Right hindlimb (tissue), 1 donor: ENCODE measurements around the gene LYG2.
"Not testable (repeated sequence)": the region's sequence is repeated elsewhere in the genome, so short reads cannot be mapped to it uniquely, and the experiment has no call there.

Source experiments
- DNase-seq: peaks from one replicate; pipeline ENCODE4 v3.0.0-alpha.2; 2018

LYG2 gene

DNA sequence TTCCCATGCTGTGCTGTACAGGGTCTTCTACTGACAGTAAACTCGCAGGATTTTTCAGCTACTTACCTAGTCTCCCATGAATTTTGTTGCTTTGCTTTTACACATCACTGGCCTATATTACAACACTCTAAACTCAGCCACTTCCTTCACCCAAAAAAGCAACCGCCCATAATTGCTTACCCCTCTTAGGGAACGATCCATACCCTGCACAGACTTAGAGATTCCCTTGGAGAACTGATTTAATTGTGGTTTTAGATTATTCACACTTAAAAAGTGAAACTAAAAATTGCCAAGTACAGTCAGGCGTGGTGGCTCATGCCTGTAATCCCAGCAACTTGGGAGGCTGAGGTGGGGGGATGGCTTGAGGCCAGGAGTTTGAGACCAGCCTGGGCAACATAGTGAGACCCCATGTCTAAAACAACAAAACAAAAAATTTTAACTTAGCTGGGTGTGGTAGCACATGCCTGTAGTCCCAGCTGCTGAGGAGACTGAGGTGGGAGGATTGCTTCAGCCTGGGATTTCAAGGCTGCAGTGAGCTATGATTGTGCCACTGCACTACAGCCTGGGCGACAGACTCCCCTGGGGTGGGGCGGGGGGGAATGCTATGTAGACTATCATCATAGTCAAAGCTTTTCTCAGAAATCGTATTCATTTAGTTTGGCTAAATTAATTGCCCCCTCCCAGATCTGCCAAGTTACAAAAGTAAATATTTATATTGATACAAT is 55.2 kb downstream of the LYG2 start:
- no peak for DNase-seq

DNA sequence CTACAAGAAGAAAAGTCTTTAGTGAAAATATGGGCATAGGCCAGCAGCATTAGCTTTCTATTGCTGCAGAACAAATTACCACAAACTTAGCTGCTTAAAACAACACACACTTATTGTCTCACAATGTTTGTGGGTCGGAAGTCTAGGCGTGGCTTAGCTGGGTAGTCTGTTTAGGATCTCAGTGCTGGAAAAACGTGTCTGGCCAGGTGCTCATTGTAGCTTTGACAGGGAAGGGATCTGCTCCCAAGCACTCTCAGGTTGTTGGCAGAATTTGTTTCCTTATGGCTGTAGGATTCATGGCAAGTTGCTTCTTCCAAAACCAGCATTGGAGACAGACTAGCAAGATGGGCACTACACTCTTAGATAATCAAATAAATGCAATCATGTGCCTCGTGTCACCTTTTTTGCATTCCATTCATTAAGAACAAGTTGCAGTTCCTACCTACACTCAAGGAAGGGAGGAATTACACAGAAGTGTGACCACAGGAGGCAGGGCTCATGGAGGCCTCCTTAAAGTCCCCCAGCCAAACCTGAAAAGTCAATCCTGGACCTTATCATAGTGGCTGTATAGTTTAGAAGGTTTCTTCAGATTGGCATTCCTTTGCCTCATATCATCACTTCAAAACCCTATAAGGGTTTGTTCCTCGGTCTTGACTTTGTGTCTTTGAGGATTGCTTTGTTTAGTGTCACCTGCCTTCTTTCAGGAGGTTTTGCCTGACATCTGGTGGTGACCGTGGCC is 57.2 kb downstream of the LYG2 start:
- DNase-seq = no peak

DNA sequence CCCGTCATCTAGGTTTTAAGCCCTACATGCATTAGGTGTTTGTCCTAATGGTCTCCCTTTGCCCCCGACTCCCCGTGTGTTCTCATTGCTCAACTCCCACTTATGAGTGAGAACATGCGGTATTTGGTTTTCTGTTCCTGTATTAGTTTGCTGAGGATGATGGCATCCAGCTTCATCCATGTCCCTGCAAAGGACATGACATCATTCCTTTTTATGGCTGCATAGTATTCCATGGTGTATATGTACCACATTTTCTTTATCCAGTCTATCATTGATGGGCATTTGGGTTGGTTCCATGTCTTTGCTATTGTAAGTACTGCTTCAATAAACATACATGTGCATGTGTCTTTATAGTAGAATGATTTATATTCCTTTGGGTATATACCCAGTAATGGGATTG is 63.1 kb downstream of the LYG2 start:
- not testable (repeated sequence) for DNase-seq
